Mucosa of descending colon (tissue), 3 donors: ENCODE data around the gene APBB2. TPM values are rescaled to one million over a fixed set of nuclear protein-coding genes. Genes with fewer than 3 reads are reported as not detected.

Experiments used
- ATAC-seq: fragments of 200-7000 bp; cut with Tn5 transposase; one replicate; pipeline ENCODE4 v1.9.1; 2020; ENCODE audit warnings: mild to moderate bottlenecking, moderate library complexity
- DNase-seq, 3 donors: peaks; one replicate each; pipeline ENCODE4 v3.0.0-alpha.2; 2020
- H3K36me3 ChIP-seq: fragments of 200-600 bp; one replicate; pipeline ENCODE4 v1.8.0; 2021; ENCODE audit warnings: low read depth, mild to moderate bottlenecking
- H3K4me1 ChIP-seq: fragments of 200-600 bp; one replicate; pipeline ENCODE4 v1.8.0; 2021; ENCODE audit warnings: low read depth, mild to moderate bottlenecking
- H3K4me3 ChIP-seq: fragments of 200-600 bp; one replicate; pipeline ENCODE4 v1.8.0; 2021; ENCODE audit warnings: mild to moderate bottlenecking
- H3K9me3 ChIP-seq: fragments of 200-600 bp; one replicate; pipeline ENCODE4 v1.8.0; 2021; ENCODE audit warnings: mild to moderate bottlenecking
- intact Hi-C, 2 donors: fragments of 100-400 bp; cut with DNase I in 1 of 2; cut with micrococcal nuclease in 1 of 2; formaldehyde crosslinking; loops; one replicate each; pipeline versions ENCODE4 v1.11.0 to v1.11.1; 2022; cut with DNase I, micrococcal nuclease
- total RNA-seq, 3 donors: library from RNA; stranded (reverse); fragmentation: NEBNext Ultra II Directional in 2 of 3; extraction: Animal tissue kit (Norgen Biotek cat#: 25700) in 2 of 3; gene quantifications; one replicate each; pipeline versions ENCODE4 v1.2.1 to v1.2.4, GENCODE V29; 2021 to 2023
- TF ChIP-seq, protein P1 (sequence below): fragments of 200-600 bp; IDR thresholded peaks from one replicate; pipeline ENCODE4 v1.8.0; 2022; ENCODE audit warnings: antibody characterized with exemption, mild to moderate bottlenecking
- donor health status: DM: no; HTN: no; CAD: no; lungs with moderate emphysema.
- donor health status: DM: no; HTN: no; CAD: no.
- donor health status: DM: no; HTN: yes; CAD: no.

APBB2 gene
- total RNA-seq, 3 donors from 2014 or later, result 26.3 to 68.3 (median 29.6) TPM

DNA sequence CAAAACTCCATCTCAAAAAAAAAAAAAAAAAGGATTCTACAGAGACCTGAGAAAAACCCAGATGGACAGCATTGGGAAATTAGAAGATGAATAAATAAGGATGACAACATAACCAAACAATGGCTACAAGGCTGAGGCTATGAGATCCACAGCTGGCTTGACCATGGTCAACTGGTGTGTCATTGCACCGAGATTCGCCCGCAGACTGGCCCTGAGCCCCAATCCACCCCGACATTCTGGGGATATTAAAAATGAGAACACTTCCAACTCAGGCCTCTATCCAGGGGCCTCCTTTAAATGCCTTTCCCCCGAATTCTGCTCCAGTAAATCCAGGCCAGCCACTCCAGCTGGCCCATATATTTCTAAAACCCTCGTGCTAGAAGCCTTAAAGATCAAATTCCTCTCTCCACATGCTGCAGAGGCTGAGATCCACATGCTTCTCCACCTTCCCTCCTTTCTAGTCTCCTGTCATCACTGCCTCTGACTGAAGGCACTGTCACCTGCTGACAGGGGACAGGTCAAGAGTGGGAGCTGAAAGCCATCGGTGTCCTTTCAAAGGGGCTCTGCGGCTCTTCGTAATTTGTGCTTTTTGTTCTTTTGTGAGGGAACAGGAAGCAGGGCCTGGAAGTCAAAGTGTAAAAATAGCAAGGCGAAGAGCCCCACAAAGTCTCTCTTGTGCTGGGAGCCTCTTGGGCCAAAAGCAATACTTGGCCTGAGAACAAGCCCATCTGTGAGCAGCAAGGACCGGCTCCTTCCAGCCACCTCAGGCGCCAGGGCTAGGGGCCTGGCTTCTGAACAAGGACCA, 260.9 kb downstream of the APBB2 start:
- H3K4me1 ChIP-seq, result no peaks in the 10 kb centered on the region
- DNase-seq, result no peak
- H3K4me3 ChIP-seq, result no peak overlapping the region
- no peaks in the 10 kb centered on the region for H3K36me3 ChIP-seq
- no peak for ATAC-seq
- intact Hi-C loops, result no loop called here
- H3K9me3 ChIP-seq, result no peaks in the 10 kb centered on the region
- TF ChIP-seq, protein P1, sequence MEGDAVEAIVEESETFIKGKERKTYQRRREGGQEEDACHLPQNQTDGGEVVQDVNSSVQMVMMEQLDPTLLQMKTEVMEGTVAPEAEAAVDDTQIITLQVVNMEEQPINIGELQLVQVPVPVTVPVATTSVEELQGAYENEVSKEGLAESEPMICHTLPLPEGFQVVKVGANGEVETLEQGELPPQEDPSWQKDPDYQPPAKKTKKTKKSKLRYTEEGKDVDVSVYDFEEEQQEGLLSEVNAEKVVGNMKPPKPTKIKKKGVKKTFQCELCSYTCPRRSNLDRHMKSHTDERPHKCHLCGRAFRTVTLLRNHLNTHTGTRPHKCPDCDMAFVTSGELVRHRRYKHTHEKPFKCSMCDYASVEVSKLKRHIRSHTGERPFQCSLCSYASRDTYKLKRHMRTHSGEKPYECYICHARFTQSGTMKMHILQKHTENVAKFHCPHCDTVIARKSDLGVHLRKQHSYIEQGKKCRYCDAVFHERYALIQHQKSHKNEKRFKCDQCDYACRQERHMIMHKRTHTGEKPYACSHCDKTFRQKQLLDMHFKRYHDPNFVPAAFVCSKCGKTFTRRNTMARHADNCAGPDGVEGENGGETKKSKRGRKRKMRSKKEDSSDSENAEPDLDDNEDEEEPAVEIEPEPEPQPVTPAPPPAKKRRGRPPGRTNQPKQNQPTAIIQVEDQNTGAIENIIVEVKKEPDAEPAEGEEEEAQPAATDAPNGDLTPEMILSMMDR, result no peak

DNA sequence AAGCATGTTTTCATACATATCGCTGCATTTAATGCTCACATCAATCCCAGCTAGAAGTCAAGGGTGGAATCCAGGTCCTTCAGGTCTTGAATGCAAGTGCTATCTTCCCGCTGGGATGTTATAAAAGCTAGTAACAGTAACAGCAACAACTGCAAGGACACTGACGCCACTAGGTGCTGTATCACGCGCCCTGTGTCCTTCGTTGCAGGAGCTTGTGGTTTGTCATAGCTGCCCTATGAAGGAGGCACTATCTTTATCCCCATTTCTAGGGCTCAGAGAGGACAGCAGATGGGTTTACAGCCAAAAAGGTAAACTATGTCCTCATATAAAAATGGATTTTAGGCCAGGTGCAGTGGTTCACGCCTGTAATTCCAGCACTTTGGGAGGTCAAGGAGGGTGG, 261.7 kb downstream of the APBB2 start:
- intact Hi-C loops, result no loop called here
- TF ChIP-seq, protein P1, result no peak
- ATAC-seq (no peak), DNase-seq (no peak)
- Histone ChIP-seq H3K36me3 (no peaks in the 10 kb centered on the region), H3K4me3 (no peak overlapping the region), H3K9me3 (no peaks in the 10 kb centered on the region), H3K4me1 (no peaks in the 10 kb centered on the region)

DNA sequence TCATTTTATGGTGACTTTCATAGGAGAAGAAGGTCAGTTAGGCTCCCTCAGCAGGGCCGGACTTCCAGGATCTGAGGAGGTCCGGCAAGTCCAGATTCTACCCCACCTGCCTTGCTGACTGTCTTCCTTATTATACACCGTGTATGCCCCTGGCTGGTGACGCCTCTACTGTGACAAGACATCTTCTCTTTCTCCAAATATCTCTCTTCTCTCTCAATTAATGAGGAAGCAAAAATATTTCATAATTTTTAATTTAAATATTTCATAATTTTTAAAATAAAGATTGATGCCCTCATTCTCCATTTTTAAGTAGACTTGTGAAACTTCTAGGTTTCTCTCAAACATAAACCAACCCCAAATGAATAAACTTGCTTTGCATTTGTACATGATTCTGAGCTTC, 262.1 kb downstream of the APBB2 start:
- intact Hi-C loops, result no loop called here
- no peaks in the 10 kb centered on the region for H3K4me1 ChIP-seq

DNA sequence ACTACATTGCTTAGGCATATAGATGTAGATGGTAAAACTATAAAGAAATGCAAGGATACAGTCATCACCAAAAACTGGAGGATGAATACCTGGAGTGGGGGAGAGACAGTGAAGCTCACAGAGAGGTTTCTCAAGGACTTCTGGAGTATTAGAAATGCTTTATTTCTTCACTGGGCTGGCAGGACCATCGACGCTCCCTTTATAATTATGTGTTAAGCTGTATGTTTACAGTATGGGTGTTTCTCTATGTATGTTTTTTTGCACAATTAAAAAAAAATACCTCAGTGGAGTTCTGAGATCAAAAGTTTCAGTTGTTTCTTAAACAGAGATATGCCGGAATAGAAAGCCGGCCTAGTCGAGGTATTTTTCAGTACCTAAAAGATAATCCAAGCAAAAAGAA, 263.3 kb downstream of the APBB2 start:
- Histone ChIP-seq H3K4me3 (no peak overlapping the region), H3K4me1 (no peaks in the 10 kb centered on the region), H3K36me3 (no peaks in the 10 kb centered on the region), H3K9me3 (no peaks in the 10 kb centered on the region)
- DNase-seq (no peak), ATAC-seq (no peak)
- TF ChIP-seq, protein P1, result no peak
- intact Hi-C loops, result no loop called here

More for the DNA sequence above, 262.1 kb downstream of the APBB2 start:
- no peaks in the 10 kb centered on the region for H3K36me3 ChIP-seq
- no peak overlapping the region for H3K4me3 ChIP-seq
- TF ChIP-seq, protein P1, result no peak
- no peak for DNase-seq
- no peaks in the 10 kb centered on the region for H3K9me3 ChIP-seq
- ATAC-seq, result no peak

DNA sequence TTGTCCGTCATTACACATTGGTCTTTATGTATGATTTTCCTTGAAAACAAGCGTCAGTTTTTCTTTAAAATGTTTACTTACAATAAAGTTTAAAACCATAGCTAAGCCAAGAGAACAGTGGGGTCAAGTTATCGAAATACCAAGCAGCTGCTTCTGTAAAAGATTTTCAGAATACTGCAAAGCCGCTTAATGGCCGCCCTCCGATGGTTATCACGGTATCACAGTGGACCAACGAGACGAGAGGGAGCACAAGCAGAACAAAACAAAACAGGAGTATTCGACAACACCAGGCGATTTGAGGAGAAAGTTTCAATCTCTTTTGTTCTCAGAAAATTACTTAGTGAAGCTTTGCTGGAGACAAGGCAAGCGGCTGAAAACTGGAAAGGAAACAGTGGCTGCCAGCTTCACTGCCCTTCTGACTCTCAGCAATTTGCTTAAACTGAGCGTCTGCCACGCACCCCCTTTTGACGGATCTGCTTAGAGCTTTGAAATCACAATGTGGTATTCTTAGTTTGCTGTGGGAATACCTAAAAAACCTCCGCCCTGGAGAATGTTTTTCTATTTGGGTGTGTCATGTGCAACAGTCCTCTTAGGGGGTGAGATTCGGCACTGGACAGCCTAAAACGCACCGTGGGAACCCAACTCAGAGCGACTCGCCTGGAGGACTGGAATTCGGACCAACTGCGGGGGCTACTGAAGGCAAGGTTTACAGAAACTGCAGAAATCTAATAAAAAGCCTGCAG, 264.8 kb downstream of the APBB2 start:
- TF ChIP-seq, protein P1, result no peak
- H3K36me3 ChIP-seq, result no peaks in the 10 kb centered on the region
- no peaks in the 10 kb centered on the region for H3K4me1 ChIP-seq
- DNase-seq (no peak), ATAC-seq (no peak)
- H3K9me3 ChIP-seq, result no peaks in the 10 kb centered on the region
- intact Hi-C loops, result no loop called here
- H3K4me3 ChIP-seq, result no peak overlapping the region
